B cell (primary cell): Measurements from ENCODE around the gene ZNF385D.

Experiments
- EZH2 ChIP-seq: IDR thresholded peaks from 2 replicates; pipeline ENCODE4 v1.6.1; 2012; ENCODE audit warnings: borderline replicate concordance, low read depth, mild to moderate bottlenecking, moderate library complexity, low read length; ENCODE audit not compliant: insufficient read depth, poor library complexity, severe bottlenecking
- TF ChIP-seq, protein P1 (sequence below): fragments of 200-600 bp; IDR thresholded peaks from one replicate; pipeline ENCODE4 v1.8.0; 2022; ENCODE audit warnings: antibody characterized with exemption, mild to moderate bottlenecking

DNA sequence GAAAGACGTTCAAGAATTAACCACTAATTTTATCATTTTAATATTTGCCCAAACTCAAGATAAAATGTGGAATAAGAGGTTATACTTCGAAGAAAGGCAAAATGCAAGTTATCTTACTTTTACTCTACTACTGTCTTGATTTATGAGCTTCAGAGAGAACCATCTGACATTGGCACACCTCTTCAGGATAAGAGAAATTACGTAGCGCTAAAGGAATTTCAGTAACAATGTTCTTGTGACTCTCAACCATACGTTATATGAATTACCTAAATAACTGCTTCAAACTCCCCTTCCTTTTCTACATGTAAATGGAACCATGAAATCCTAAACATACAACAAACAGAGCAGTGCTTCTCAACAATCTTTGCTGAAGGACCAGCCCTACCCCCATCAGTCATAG, 96.8 kb downstream of the ZNF385D start:
- TF ChIP-seq, protein P1, sequence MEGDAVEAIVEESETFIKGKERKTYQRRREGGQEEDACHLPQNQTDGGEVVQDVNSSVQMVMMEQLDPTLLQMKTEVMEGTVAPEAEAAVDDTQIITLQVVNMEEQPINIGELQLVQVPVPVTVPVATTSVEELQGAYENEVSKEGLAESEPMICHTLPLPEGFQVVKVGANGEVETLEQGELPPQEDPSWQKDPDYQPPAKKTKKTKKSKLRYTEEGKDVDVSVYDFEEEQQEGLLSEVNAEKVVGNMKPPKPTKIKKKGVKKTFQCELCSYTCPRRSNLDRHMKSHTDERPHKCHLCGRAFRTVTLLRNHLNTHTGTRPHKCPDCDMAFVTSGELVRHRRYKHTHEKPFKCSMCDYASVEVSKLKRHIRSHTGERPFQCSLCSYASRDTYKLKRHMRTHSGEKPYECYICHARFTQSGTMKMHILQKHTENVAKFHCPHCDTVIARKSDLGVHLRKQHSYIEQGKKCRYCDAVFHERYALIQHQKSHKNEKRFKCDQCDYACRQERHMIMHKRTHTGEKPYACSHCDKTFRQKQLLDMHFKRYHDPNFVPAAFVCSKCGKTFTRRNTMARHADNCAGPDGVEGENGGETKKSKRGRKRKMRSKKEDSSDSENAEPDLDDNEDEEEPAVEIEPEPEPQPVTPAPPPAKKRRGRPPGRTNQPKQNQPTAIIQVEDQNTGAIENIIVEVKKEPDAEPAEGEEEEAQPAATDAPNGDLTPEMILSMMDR = no peak
- TF ChIP-seq EZH2 = no peak
